ENCODE measurements around the gene DLX1.
A peak's percentile ranks its signal among the peaks of the same experiment; 100 is the strongest.
"Not testable (repeated sequence)": the region's sequence is repeated elsewhere in the genome, so short reads cannot be mapped to it uniquely, and the experiment has no call there.

DLX1 gene

DNA sequence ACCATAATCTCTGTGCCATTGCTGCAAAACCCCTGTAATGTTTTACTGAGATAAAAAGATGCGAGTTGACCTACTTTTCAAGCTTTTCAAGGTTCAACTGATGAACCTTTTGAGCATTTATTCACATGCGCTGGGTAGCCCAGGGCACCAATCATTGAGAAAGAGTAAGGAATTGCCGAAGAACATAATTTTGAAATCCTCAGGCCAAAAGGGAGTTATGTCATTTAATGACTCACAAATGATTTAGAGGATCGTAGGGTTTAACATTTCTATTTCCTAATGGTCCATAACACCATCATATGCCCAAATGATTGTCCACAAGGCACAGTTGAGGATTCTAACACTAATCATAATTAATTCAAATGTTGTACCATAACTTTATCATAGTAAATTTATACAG lies 20.2 kb upstream of the DLX1 start:
- no peak for DNase-seq

DNA sequence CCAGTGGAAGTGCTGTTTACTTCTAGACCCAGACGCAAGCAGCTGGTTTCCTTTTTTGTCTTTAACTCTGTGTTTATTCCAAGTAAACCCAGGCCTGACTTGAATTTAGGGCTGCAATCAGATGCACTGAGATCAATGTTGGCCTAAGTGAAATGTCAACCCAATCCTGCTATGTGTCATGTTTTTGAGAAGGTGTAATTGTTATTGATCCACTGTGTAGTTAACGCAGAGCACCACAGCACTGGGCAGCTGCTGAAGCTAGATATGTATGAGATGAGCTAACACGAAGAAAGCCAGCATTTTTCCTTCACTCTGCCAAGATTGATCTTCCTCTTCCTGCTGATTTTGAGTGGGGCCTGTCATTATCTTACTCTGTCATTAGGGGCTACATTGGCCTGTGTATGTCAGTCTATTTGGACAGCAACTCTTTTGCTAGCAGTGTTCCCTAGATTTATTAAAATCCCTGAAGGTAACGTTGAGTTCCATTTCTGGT lies 18.9 kb upstream of the DLX1 start:
- peak; percentile 82 for DNase-seq

DNA sequence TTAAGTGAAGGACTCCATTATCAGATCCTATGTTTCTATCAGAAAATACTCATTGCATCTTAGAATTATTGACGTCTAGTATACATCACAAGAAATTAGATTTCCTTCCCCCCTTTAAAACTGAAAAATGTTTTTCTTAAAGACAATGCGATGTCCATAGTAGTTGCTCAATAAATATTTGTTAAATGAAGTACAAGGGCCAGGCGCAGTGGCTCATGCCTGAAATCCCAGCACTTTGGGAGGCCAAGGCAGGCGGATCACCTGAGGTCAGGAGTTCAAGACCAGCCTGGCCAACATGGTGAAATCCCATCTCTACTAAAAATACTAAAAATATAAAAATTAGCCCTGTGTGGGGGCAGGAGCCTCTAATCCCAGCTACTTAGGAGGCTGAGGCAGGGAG lies 17.4 kb upstream of the DLX1 start:
- DNase-seq, result not testable (repeated sequence)

DNA sequence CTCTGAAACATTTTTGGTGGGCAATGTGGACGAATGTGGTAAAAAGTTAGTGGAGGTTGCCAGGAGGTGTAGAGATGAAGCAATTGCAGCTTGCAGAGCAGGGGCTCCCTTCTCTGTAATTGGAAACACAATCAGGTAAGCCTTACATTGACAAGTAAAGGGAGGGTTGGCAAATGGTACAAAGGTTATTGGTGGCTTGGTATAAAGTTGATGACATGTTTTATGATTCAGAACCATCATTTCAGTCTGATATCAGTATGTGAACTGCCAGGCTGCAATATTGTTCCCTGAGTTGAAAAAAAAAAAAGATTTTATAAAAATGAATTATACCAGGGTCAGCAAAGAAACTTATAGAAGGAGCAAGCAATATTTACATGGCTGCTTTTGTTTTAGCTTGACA lies 14.4 kb upstream of the DLX1 start:
- DNase-seq, result peak; percentile 51

DNA sequence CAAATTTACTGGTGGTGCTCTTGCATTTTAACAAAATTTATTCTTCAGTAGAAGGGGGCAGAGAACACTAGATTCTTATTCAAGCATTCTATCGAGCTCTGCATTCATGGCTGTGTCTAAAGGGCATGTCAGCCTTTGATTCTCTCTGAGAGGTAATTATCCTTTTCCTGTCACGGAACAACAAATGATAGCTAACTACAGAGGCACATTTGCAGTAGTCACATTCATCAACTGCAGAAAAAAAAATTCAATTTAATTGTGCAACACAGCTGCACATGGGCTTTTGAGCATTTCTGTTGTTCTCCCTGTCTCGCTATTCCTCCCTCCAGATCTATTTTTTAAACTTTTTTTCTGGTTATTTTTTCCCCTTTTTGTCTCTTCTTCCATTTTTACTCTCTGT lies 13.0 kb upstream of the DLX1 start:
- DNase-seq, result peak; percentile 92

DNA sequence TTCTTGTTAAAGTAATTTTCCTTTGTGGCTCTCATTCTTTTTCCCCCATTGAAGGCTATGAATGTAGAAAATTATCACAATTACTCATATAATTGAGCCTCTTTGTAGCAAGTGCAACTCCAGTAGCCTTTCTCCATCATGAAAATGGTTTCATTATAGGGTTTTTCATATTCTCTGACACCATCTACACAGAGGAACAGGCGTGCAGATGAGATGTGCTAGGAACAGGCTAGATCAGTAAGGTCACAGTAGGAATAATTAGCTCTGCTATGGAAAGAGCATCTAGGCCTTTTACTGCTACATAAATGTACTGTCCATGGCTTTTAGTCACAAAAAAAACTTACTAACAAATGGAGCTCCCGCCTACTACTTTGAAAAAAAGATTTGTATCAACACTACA lies 12.6 kb upstream of the DLX1 start:
- peak; percentile 83 for DNase-seq

DNA sequence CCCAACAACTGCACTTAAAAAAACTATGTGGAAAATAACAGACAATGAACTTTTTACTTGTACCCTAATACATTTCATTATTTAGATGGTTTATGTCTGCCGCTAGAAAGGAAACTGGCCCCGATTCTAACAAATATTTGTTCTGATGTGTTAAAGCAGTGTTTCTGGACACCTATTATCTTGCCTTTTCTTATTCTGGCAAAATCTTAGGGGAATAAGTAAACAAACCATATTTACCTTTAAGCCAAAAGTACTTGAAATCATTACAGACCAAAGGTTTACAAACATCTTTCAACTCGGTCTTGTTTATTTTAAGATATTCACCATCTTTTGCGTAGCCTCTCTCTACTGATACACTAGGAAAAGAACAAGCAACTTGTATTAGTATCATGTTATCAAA lies 11.8 kb upstream of the DLX1 start:
- DNase-seq, result no peak

DNA sequence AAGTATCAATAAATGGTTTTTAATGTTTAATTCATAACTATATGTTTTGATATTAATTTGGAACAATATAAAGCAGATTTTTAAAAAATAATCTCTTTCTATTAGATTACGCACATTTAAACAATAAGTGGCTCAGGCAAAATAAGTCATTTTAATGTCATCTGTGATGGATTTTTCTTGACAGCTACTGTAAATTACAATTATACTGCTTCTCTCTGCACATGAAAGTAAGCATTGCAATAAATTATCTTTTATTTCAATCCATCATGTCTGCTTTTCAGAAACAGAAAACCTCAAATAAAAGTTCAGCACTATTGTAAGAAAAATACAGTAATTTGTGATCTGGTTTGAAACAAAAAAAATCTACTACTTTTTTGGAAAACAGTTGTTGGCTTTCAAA lies 11.1 kb upstream of the DLX1 start:
- DNase-seq, result no peak

DNA sequence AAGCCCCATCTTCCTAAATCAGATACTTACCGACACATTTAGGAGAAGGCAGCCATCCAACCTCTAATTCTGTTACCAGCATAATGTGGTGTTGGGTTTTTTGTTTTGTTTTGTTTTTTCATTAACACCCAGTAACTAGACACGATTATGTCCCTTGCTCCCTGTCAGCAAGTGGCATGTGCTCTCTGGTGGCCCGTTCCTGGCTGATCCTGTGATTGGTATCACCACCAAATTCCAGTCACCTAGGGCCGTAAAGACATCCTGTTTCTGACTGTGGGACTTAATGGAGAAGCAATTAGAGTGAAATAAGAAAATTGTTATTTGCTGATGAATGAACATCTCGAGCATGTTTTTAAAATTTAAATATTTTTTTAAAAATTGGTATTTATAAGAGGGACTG lies 5.9 kb upstream of the DLX1 start:
- DNase-seq, result no peak

DNA sequence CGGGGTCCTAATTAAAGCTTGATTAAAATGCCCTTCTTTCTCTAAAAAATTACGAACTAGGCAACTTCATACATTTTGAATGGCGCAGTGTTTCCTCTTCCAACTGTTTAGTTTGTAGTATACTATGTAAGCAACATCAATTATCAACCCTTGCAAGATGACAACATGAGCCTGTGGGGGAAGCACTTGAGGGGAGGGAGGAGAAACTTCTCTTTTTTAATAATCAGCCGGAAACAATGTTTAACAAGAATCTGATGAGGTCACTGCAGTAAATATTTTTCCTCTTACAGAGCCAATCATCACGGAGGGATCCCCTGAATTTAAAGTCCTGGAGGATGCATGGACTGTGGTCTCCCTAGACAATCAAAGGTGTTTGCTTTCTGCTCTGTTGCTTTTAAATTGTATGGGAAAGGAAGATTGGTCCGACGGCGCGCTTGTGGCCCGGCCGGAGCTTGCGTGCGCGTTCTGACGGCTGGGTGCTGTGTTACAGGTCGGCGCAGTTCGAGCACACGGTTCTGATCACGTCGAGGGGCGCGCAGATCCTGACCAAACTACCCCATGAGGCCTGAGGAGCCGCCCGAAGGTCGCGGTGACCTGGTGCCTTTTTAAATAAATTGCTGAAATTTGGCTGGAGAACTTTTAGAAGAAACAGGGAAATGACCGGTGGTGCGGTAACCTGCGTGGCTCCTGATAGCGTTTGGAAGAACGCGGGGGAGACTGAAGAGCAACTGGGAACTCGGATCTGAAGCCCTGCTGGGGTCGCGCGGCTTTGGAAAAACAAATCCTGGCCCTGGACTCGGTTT lies 5.3 kb upstream of the DLX1 start:
- no peak for DNase-seq

DNA sequence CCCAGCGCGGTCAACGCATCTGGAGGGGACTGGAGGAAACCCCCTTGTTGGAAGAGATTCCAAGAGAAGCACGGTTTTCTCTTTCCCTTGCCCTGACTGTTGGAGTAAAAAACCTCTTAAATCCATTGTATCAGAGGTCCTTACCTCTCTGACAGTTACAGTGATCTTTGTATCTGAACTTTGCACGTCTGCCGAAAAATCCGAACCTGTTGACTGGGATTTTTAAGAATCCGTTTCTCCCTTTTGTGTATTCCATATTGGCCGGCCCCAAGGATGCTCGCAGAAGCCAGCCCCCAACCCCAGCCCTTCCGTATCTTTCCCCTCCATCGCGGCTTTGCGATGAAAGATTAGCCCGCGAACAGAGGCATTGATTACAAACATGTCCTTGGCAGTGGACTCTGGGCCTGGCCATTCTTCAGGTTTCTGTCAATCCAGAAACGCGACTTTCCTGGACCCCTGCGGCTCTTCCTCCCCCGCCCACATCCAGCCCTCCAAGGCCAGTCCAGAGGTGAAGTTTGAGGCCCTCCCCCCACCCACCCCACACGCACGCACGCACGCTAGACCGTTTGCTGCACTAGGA lies 4.6 kb upstream of the DLX1 start:
- DNase-seq, result no peak

DNA sequence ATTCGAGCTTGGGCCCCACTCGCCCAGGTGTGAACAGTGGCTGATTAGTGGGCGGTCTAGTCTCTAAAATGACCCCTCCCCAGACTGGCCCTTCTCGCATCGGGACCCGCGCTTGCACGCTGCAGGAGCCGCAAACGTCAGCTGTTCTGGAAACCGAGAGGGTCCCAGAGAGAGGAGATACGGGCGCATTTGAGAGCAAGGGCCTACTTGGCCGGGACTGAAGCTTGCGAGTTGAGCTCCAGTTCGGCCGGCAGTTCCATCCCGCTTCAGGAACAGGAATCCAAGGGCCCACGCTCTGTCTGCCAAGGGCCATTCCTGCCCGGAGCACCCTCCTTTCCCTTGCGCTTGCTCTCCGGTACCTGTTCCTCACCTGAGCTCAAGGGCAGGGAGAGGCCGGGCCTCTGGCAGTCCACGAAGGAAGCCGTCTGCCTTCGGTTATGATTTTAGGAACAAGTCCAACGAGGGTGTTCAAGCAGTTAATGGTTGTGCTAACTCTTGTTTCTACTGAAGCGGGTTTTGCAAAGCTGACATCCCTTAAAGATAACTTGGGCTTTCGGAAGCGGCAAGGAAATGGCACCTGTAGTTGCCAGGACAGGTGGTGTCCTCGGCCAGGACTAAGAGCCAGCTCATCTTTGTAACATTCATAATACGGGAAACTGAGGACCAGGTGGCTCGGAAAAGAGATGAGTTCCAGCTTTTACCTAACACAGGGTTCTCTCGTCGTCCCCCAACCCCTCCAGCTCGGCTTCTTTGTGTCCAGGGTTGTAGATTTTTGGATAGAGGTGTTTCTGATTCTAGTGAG lies 3.9 kb upstream of the DLX1 start:
- no peak for DNase-seq

DNA sequence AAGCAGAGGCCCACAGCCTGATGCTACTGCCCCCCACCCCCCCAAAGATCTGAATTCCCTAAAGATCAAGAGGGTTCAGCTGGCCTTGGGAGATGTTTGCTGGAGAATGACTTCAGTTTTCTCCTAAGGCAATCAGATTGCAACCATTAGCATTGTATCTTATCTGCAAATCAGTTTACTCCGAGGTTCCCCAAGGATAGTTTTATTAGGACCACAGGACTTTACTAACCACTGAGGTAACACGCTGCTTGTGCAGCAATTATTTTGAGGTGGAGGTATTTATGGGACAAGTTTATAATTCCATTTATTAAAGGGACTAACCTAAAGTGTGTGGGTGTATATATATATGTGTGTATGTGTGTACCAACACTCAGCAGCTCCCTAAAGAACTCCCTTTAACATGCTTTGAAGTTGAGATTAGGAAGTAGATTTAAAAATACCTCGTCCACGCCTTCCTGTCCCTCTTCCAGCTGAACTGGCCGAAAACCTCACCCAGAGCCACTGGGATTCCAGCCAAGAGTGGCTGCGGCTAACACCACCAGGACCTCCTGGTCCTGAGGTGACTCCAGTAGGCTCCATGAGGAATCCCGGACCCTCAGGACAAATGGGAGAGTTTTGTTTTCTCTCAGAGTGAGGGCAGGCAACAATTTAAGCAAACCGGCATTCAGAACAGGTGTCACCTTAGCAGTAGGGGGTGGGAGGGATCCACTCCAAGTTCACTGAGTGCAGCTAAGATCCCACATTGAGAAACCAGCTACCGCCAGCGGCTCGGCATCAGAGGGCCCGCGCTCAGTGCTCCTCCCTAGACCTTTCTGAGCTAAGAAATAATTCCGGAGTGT lies 3.0 kb upstream of the DLX1 start:
- DNase-seq, result peak; percentile 59

DNA sequence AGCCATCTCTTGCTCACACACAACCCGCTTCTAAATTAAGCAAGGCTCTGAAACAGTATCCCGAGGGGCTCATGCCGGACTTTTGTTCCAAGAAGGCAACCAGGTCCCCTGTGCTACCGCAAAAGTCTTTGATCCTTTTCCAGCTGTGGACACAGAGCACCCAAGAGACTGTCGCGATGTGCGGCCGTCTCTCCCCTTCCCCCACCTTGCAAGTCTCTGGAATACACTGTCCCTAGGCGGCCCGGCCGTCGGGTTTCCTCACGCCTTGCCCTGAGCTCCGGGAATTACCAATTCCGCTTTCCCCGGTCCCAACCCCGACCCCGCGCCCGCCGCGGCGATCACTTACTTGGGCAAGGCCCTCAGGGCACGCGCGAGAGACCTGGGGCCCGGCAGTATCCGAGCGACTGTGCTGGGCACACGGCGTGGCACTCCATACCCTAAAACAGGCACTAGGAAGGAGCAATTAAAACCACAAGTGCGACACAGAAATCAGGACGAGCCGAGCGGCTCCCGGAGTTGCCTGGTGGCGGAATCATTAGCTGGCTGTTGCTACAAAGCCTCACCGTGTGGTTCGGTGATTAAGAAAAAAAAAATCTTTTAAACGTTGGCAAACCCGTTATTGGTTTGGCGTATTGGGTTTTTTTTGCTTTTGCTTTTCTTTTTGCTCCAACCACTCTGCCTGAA lies 2.2 kb upstream of the DLX1 start:
- DNase-seq, result peak; percentile 49

DNA sequence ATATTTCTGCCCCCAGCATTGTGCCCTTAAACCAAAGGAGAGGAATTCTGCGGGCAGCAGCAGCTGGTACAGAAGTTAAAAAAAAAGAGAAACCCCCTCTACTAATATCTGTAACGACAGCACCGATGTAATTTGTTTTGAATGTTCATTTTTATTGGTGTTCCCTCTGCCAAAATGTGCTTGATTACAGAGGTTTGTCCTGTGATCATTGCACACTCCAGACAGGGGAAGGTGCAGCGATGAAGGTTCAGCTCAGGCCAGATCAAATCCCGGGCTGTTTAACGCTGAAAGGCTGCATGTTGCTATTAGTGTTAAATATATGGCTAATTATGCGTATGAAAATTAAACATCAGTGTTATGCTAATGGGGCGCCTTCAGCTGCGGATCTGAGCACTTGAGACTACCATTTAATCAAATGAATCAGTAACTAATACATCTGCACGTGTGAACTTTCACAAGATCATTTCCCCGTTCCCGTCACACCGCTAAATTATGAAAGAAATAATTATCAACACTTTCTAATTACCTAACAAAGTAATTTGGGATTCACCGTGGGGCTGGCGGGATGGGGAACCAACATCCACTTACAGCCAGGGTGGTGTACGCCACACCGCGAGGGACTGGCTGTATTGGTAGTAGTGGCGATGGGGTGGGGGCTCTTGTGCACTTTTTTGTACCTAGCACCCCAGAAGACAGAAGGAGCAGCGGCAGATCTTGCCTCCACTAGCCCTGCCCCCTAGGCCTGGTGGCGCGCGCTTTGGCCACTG lies 1.5 kb upstream of the DLX1 start:
- peak; percentile 45 for DNase-seq

DNA sequence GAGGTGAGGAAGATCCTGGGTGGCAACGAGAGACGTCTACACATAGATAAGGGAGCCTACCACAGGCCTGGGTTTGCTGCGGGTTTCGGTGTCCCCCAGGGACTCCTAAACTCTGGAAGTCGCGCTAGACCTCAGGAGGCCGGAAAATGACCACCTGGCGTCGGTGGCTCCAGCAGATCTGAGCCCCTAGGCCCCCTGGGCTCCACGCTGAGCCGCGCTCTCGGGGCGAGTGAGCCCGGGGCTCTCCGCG lies 987 bp upstream of the DLX1 start:
- DNase-seq, result peak; percentile 92

DNA sequence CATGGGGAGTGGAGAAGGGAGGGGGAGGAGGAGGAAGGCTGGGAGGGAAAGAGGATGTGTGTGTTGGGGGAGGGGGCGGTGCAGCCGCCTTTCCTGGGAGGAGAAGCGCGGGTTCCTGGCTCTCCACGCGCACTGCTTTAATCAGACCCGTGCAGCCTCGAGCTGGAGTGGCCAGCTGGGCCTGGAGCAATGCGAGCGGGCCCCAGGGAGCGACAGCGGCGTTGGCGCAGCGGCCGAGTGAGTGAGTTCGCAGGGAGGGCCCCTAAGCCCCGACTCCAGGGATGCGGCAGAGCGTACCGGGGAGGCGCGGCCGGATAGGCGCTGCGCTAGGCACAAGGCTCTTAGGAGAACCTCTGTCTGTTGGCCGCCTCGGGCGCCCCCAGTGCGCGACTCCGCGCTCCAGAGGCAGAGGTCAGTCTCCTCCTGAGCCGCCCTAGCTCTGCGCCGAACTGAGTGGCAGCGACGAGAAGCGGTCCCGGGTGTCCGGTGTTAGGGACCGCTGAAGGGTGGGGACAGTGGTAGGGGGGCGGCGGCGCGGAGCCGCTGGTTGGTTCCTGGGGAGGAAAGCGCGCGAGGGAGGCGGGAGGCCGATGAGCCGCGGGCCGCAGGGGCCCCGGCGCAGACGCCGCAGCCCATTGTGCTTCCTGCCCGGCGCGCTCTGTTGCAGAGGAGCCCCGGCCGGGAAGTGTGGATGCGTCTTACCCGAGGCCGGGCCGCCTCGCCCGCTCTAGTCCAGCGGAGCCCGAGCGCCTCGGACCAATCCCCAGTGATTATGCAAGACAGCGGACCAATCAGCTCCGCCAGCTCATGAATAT lies 455 bp upstream of the DLX1 start:
- DNase-seq, result peak; percentile 94

DNA sequence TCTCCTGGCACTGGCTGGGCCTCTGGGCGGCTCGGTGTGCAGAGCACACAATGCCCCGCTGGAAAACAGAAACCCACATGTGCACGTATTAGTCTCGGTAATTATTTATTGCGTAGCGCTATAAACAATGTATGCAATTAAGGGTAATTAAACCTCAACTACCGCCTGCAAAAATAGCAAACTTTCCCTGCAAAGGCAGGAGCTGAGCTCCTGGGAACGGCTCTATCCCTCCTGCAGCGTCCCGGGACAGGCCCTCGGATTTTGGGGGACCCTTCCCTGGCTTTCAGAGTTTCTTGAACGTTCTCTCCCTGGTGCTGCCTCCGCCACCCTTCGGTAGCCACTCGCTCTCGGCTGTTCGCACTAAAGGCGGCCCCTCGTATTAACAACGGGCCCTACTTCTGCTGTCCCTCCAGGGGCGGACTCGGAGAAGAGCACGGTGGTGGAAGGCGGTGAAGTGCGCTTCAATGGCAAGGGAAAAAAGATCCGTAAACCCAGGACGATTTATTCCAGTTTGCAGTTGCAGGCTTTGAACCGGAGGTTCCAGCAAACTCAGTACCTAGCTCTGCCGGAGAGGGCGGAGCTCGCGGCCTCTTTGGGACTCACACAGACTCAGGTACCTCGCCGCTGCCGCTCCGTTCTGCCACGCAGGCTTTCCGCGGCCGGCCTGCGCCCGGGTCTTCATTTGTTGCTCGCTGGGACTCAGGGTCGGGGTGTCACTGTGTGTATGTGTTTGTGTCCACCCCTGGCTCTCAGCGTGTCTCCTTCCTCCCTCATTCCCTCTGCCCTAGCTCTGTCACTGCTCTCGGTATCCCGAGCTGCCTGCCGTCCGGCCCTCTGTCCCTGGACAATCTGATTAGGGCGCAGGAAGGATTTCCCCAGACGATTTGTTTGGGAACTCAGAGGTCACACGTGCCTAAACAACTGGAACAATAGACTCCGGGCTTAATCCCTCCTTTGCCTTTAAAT lies 1.2 kb downstream of the DLX1 start:
- peak; percentile 61 for DNase-seq

DNA sequence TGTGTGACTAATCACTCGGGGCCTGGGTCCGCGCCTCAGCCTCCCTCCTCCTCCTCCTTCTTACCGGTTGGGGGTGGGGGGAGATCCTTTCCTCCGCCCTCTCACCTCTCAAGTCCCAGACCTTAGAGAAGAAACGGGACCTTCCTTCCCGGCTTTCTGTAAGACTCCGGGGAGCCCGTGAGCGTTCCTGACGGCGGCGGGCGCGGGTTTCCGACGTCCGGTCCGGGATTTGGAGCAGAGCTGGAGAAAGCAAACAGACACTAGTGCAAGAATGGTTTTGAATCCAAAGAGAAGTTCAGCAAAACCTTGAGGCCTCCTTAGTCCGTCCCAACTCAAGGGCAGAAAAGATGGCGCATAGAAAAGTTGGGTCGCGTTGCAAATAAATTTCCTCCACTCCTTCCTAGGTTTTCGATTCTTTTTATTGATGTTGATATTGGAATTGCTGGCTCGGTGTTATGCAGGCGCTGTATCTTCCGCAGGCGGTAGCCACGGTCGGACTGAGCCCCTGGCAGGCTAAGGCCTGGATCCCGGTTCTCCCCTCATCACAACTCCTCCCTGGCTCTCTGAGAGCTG lies 2.0 kb downstream of the DLX1 start:
- peak; percentile 58 for DNase-seq

All from NCI-H146 (cell line).